NCI-H748 (cell line): Measurements from ENCODE around the gene CTNNA2.
A peak's percentile ranks its signal among the peaks of the same experiment; 100 is the strongest.

Source experiments
- DNase-seq: peaks from one replicate; lab custom pipeline; 2025; ENCODE audit not compliant: unreplicated experiment; lab: John Stamatoyannopoulos, UW

Gene CTNNA2

DNA sequence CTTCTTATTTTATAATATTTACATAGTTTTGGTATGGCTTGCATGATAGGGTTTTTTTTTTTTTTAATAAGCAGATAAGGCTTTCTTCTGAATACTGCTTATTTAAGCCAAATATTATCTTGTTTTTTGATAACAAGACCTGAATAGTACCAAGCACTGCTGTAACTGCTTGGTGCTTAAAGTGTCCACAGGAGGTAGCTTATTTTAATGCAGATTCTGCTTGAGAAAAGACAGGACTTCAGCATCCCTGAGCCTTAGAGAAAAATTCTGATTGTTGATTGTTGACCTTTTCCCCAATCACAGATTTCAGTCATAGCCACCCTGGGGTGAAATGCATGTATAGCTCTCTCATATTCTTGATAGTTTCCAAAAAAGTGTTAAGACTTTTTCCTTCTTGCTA, 336.4 kb downstream of the CTNNA2 start:
- no peak for DNase-seq

DNA sequence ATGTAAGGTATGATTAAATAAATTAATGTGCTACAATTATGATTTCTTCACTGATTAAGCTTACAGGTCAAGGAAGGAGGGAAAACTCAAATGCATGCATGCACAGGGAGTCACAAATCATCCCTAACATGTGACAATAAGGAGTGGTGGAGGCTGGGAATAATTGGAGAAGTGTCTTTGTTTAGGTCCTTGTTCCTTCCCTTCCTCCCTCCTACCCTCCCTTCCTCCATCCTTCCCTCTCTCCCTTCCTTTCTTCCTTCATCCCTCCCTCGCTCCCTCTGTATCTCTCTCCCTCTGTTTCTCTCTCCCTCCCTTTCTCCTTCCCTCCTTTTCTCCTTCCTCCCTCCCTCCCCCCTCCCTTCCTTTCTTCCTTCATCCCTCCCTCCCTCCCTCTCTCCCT, 337.1 kb downstream of the CTNNA2 start:
- no peak for DNase-seq

DNA sequence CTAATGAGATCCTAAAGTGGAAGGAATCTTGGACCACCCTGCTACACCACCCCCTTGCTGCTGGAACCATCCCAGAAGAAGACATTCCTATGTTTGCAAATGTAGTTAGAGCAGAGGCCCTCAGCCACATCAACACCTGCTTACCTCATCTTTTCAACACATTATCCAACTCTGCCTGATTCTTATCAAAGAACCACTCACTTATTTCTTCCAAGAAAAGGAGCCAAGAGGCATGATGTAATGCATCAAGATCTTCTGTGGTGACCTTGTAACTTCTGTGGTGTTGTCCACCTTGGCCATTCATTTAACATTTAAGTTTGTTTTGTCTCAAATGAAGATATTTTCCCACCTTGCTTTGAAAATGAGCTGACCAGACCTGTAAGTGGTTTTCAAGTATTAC, 338.1 kb downstream of the CTNNA2 start:
- no peak for DNase-seq

DNA sequence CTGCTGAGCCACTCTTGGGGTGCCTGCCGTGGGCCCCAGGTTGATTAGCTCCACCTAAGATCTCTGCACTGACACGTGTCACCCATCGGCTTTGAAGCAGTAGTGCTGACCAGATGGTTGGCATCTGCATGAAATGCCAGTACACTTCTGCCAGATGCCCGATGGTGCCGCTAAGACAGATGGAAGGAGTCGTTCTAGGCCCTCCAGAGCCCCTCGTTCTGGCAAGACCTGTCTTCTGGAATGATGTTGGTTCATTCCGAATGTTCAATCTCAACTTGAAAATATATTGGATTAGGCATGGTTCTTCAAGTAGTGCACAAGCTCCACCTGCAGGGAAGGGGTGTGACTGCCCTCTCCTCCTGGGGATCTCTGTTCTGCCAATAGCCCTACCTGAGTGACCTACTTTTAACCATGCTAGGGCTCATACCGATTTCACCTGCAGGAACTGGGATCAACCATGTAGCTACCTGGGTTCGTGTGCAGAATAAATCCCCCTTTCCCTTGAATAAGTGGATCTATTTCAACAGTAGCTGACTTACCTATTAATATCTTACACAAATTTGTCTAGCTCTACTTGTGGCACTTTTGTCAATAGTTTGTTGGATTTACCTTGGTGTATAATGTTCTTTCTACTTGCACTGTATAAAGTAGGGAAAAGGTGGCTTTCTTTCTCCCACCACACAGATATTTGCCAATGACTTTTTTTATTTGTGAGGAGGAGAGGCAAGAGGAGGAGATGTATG, 342.6 kb downstream of the CTNNA2 start:
- DNase-seq, result peak; percentile 44

DNA sequence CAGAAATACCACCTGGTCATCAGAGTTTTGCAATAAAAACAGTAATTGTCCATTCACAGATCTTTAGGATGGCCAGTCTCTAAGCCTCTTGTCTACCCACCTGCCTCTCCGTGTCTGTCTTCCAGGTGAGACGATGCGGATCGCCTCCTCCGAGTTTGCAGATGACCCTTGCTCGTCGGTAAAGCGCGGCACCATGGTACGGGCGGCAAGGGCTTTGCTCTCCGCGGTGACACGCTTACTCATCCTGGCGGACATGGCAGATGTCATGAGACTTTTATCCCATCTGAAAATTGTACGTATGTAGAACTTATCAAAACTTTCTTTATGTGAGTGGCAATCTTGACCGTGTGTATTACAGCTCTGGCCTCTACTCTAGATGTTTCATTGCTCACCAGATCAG, 345.0 kb downstream of the CTNNA2 start:
- no peak for DNase-seq

DNA sequence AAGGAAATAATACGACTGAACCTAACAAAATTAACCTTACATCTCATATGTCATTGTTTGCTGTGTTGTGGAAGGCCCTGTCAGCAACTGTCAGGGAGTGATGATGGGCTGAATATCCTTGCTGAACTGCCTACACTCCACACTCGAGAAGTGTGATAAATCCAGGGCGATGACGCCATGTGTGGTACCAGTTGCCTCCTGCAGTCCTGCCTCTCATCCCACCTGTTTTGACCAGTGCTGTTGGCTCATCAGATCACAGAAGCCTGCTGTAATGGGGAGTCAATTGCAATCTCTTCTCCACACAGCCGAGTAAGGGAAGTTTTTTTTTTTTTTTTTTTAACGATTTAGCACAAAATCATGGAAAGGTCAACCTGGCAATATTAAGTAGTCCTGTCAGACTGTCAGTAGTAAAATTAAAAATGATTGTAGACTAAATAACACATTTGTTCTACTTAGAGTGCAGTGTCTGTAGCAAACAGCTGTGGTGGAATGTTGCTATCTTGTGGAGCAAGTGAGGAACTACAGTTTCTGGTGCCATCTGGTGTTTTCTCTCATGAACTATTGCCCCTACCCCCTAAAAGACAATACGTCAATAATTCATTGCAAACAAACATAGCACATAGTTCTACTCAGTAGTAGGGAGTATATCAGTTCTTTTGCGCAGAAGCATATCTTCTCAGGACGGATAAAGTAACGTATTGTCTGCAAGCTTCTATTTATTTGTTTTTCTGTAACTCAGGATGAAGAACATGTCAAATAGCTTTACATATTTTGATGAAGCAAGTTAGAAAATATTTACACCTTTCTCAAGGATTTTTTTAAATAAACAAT, 347.6 kb downstream of the CTNNA2 start:
- DNase-seq, result peak; percentile 17

DNA sequence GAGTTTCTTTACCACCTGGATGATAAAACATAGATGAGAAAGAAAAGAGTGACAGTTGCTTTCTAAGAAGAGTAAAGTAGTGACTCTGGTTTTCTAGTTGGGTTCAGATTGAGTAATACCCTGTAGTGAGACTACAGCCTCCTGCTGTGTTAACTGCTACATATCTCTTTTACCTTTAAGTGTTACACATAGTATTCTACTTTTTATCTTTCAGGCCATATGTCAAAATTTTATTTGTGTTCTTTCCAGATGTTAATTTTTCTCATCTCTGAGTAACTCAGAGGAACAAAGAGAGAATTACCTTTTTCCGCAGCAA, 348.2 kb downstream of the CTNNA2 start:
- DNase-seq, result no peak

DNA sequence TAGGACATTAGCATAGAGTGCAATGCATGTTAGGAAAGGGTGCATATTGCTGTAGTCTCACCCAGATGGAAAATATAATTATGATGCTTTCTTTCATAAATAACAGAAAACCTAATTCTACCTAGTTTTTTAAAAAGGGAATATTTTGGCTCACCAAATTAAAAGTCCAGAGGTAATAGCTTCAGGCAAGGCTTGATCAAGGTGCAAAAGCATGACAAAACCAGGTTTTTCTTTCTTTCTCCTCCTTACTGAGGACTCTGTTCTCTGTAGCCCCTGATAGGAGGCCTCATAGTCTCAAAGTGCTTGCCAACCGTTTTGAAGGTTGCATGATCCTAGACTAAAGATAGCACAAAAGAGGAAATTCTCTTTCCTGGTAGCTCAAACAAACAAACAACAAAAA, 349.9 kb downstream of the CTNNA2 start:
- DNase-seq, result no peak

DNA sequence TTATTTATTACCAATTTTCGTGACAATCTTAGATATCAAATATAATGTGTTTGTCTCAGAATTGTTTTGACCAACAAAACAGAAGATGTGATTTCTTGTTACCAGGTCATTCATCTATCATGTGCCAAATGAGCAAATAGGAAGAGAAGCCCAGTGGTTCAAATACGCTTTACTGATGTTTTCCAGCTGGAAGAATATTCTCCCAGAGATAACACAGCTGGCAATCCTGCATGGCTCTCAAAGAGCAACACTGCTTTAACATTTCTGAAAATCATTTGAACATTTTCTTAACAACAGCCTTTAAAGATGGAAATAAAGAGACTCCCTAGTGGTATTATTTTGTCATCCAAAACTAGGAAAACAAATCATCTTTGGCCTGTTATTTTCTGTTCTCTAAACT, 359.8 kb downstream of the CTNNA2 start:
- no peak for DNase-seq

DNA sequence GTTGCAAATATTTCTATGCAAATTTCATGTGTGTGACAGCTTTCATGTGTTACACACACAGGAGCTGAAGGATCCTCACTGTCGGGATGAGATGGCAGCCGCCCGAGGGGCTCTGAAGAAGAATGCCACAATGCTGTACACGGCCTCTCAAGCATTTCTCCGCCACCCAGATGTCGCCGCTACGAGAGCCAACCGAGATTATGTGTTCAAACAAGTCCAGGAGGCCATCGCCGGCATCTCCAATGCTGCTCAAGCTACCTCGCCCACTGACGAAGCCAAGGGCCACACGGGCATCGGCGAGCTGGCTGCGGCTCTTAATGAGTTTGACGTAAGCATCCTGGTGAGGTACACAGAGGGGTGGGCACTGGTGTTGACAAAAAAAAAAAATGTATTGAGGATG, 361.2 kb downstream of the CTNNA2 start:
- DNase-seq, result no peak

DNA sequence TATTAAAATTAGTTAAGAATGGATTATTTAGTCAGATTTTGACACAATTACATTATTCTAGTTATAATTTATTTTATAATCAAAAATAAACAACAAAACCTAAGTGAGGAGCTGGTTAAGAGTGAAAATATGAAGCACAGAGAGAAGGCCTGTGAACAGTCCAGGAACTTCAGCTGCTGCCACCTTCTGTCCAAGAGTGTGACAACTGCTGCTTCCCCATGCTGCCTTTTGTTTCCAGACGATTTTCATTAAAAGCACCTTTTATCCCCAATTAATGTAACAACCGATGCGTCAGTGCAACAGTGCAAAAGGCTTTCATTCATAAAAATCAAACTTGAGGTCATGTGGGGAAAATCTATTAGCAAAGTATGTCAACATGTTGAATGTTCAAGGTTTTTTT, 363.6 kb downstream of the CTNNA2 start:
- peak; percentile 39 for DNase-seq

DNA sequence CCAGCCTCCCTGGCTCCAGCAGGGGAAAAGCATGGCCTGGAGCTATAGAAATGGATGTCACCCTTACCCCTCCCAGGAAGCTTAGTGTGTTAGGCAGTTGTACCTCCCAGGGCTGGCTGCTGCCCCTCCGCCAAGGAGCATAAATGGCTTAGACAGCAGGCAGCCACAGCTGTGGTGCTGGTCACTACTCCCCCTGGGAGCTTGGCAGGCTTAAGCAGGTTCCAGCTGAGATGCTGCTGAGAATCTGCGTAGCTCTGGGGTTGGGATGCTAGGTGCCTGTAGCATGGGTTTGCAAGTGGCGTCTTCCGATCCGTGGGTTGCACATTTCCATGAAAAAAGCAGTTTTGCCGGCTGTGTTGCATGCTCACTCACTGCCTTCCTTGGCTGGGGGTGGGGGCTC, 369.7 kb downstream of the CTNNA2 start:
- no peak for DNase-seq

DNA sequence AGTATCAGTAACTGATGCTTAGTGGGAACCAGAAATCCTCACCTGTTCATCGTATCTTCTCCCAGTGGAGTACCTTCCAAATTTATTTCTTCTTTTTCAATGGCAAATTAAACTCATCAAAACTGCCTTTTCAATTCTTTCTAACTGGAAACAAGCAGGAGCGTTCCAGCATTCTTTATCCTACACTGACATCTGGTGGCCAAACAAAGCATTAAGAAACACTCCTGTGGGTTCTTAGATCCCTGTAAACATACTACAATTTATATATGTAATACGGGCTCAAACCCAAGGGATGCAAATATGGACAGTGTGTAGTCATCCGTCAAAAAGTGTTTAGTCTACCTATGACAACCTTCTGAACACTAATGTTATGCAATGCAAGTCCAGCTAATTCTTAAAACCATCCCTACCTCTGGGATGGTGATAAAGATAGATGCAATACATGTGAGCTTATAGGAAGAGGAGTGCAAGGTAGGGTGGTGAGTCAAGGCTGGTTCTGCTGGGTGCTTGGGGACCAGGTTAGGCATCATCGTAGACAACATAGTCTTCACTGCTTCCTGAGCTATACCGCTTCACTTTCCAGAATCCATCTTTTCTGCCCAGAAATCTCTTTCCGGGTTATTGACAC, 375.0 kb downstream of the CTNNA2 start:
- peak; percentile 55 for DNase-seq

DNA sequence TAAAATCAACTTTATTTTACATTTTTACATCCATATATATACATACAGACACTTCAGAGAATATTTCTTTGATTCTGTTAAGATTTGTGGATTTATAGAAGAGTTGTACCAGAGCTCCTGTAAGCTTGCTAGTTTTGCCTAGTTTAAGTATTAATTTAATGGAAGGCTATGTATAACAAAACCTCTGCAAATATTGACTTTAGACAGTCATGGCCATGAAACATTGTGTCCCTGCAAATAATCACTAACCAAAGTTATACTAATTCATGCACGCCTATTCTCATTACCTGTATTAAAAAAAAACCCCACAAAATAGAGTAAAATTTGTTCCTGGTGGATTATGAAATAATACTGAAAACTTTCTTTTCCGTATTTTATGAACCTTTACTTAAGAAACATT, 379.3 kb downstream of the CTNNA2 start:
- peak; percentile 24 for DNase-seq

DNA sequence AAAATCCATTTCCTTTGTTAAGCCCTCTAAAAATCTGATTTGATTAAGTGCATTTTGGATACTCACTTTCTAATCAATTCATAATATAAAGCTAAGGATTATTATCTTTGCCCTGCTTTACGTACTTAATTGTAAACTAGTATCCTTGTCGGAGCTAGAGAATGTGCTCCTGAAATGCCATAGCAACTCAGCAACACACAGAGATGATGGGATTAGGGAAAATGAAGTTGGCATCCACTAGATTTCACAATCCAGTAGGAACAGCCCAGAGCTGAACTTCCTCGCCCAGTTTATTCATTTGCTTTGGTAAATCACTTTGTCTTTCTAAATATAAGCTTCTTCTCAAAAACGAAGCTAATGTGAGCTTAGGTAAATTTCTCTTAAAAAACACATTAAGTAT, 386.3 kb downstream of the CTNNA2 start:
- no peak for DNase-seq

DNA sequence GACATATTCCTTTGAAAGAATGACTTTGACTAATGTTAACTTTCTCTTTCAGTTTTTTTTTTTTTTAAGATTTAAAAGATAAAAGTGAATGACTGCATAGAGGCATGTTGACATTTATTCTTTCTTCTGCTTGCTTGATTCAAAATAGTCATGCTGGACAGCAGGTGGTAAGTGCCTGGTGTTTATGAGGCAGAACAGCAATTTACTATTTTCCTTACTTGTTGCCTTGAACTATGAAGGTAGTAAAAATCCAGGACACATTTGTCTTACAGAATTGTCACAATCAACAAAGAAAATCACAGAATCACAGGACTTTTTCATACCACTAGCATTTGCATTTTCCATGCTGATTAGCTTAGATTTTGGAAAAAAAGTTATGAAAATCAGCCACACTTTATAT, 388.3 kb downstream of the CTNNA2 start:
- no peak for DNase-seq

DNA sequence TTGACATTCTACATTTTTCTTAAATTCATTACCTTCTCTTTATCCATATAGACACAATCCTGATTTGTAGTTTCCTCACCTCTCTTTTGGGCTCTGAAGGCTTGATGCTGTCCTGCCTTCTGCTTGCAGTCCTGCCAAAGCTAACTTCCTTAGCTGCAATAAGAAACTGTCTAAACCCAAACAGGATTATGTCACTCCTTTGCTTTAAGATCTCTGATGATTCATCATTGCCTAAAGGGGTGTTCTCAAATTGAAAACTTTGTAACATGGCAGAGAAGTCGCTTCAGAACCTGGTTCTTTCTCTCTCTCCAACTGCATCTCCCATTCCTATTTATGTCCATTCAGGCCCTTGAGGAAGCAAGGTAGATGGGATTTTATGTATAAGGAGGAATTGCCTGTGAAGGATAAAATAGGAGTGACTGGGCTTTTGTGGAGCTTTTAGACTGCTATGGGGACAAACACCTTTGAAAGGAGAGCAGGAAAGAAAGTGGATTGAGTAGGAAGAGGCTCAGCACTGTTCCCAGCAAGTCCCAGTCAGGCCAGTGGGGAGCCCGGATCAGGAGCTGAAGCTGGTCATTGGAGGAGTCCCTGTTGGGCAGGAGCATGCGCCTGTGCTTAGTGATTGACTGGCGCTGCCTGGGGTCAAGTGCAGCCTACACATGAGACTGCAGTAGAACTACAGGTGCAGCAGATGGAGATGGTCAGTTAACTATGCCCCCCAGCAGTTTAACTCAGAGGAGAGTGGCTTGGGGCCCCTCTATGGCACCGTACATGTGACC, 390.6 kb downstream of the CTNNA2 start:
- DNase-seq, result no peak

DNA sequence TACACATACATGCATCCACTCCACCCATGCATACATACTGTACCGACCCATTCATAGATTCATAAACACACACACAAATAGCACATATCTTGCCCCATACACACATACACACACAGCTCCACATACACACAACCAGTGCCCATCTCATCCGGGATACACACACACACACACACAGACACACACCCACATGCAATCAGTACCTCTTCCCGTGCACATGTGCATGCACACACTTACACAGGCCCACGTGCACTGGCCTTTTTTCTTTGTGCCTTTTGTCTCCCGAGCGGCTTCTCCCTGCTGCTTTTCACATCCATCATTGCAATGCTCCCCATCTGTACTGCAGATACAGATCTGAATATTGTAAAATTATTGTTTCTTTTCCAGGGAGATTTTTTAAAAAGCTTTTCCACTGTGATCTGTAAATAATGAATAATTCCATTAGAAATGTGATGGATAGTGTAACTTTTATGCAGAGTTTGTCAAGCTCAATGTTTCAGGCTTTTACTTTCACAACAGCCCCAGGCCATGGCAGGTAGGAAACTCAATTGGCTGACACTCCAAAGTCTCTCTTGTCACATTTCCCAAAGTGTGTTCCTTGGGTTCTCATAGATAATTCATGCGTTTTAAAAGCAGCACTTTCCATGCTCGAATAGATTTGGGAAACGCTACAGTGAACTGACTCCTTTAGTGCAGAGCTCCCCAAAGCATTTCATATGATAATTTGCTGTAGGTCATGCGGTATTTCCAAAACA, 393.5 kb downstream of the CTNNA2 start:
- DNase-seq, result no peak

DNA sequence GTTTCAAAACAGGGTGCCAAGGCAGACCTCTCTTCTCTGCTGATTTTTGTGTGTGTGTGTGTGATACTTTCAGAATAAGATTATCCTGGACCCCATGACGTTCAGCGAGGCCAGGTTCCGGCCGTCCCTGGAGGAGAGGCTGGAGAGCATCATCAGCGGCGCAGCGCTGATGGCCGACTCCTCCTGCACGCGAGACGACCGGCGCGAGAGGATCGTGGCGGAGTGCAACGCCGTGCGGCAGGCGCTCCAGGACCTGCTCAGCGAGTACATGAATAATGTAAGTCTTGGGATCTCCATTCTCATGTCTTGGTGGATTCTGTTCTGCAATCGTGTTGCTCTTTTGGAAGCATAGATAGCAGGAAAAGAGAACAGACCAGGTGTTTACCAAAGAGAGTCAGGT, 396.7 kb downstream of the CTNNA2 start:
- DNase-seq, result no peak

DNA sequence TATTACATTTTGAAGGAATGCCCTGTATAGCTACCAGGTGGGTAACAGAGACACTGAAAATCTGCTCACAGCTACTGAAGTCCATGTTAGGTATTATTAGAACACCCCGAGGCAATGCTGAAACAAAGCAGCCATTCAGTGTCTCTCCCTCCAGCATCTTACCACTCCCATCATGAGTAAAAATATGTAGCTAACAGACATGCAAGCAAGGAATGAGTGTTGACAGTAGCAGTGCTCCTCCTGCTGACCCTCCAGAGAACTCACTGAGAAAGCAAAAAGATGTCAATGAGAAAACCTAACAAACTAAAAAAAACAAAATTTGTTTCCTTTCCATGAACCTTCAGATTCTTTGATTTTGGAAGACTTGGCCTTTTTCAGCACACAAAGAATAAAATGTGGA, 397.8 kb downstream of the CTNNA2 start:
- DNase-seq, result no peak

DNA sequence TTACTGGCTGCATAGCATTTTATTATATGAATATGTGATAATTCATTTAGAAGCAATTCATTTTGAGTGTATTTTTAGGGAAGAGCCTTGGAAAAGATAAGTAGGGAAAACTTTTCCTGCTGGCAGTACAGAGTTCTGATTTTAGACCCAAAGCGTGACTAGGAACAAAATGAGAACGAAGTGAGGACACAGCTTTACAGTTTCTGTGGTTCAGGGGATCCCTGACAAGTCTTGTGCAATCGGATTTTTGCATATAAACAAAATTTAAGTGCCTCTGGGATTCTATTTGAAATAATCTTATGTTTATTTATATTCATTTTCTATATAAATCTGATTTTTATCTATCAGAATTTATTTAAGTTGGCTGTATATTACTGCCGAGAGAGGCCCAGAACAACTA, 402.6 kb downstream of the CTNNA2 start:
- no peak for DNase-seq
